Measurements from ENCODE around the gene RAB37. TPM values are rescaled to one million over a fixed set of nuclear protein-coding genes. Genes with fewer than 3 reads are reported as not detected.
A peak's percentile ranks its signal among the peaks of the same experiment; 100 is the strongest.

The RAB37 gene
- total and polyA plus RNA-seq, 2 donors (not counting 1 experiment from before 2014, with no cell fraction given) = 67.6 to 76.8 TPM

- DNase-seq = no peak
- no peak overlapping the region for H3K4me2 ChIP-seq (replicated peaks; ENCODE audit: low read depth, low read length, poor library complexity, severe bottlenecking)
- Mint-ChIP-seq H3K27me3 (peaks cover 16% of the 10 kb centered on the region), H3K4me3 (no peak overlapping the region), H3K9me3 (ENCODE audit: insufficient read depth) (no peaks in the 10 kb centered on the region), H3K4me1 (peaks cover 30% of the 10 kb centered on the region), H3K27ac (no peak overlapping the region)
- no peak overlapping the region for H3K27ac ChIP-seq (ENCODE audit: low read length in 2 of 2)
- no peak overlapping the region for H2AFZ ChIP-seq (ENCODE audit: insufficient read depth, low read depth, low read length, poor library complexity, severe bottlenecking)
- WGBS (ENCODE audit: insufficient coverage) = no CpG with 5 or more reads among the region's 3 CpGs
- H3K27me3 ChIP-seq (replicated peaks in 1 of 4; ENCODE audit: control extremely low read depth in 1 of 4, control insufficient read depth in 3 of 4, insufficient read depth in 4 of 4, low read length in 3 of 4) = peaks cover 0 to 4% (median 2%) of the 10 kb centered on the region in 4 experiments
- ATAC-seq (ENCODE audit: low read depth) = no peak
- H3K79me2 ChIP-seq (ENCODE audit: control insufficient read depth, insufficient read depth, low read length) = no peaks in the 10 kb centered on the region
- no peaks in the 10 kb centered on the region for H4K20me1 ChIP-seq (ENCODE audit: control insufficient read depth, insufficient read depth, low read length, poor library complexity, severe bottlenecking)
- ChIA-PET POLR2A (interaction anchor here (0.7 kb wide), 1 partner anchor 343 kb away, joined by 4 read pairs; no protein-coding TSS in a partner anchor), CTCF (interaction anchor here (1.9 to 4.1 kb wide), 2 partner anchors 49 to 83 kb away, joined by 6 to 25 read pairs; partner anchors contain the start of gene RAB37)
- no peak overlapping the region for H3K4me3 ChIP-seq (ENCODE audit: control extremely low read depth in 1 of 5, extremely low read depth in 1 of 5, insufficient read depth in 1 of 5, low read depth in 2 of 5, low read length in 4 of 5)
- H3K36me3 ChIP-seq (replicated peaks in 1 of 2; ENCODE audit: control extremely low read depth in 1 of 2, control insufficient read depth in 1 of 2, extremely low read depth in 1 of 2, insufficient read depth in 2 of 2, low read length in 1 of 2) = no peaks in the 10 kb centered on the region
- no peak overlapping the region for H3K9ac ChIP-seq (ENCODE audit: low read length)
- no peaks in the 10 kb centered on the region for H3K9me3 ChIP-seq (ENCODE audit: control extremely low read depth in 1 of 3, control insufficient read depth in 2 of 3, insufficient read depth in 1 of 3, low read length in 2 of 3)
- intact Hi-C loops (cut with micrococcal nuclease) = loop anchor here (2.0 kb wide), 1 partner anchor 49 kb away; the partner anchor contains the start of gene RAB37
- no peak for TF ChIP-seq EZH2 (IDR thresholded peaks at IDR 0.05; ENCODE audit: borderline replicate concordance, insufficient read depth, low read depth, low read length, poor library complexity, severe bottlenecking)
- peaks cover 22 to 23% of the 10 kb centered on the region in 2 donors for H3K4me1 ChIP-seq (ENCODE audit: control insufficient read depth in 2 of 2, insufficient read depth in 2 of 2, low read length in 2 of 2)
Observed at GRCh38 chr17:74687886-74688285, 49.2 kb upstream of the RAB37 start.

DNA sequence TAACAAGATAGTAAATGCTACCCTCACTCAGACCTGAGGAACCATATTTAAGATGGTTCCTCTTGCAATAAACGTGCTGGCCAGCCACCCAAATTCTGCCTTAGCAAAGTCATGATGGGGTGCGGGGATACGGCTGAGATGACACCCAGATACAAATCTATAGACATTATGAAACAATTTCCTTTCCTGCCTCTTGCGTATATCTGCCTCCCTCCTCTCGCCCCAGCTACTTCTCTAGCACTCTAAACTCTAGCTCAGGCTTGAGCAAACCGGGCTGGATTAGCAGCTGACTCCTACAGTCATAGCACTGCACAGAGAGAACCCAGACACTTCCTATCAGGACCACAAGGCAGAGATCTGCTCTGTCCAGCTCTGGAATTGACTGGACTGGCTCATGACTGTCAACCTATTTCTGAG is 46.6 kb upstream of the RAB37 start:
- POLR2A ChIA-PET = no interaction called here
- CTCF ChIA-PET = interaction anchor here (2.1 to 4.1 kb wide), 2 partner anchors 33 to 47 kb away, joined by 8 to 25 read pairs; partner anchors contain the start of gene RAB37
- no peak overlapping the region for H3K27ac ChIP-seq (ENCODE audit: low read length in 2 of 2)
- intact Hi-C loops (cut with micrococcal nuclease) = no loop called here
- no peak overlapping the region for H2AFZ ChIP-seq (ENCODE audit: insufficient read depth, low read depth, low read length, poor library complexity, severe bottlenecking)
- no peak for DNase-seq
- H3K4me3 Mint-ChIP-seq = no peak overlapping the region
- H3K4me3 ChIP-seq (ENCODE audit: control extremely low read depth in 1 of 5, extremely low read depth in 1 of 5, insufficient read depth in 1 of 5, low read depth in 2 of 5, low read length in 4 of 5) = no peak overlapping the region
- no peaks in the 10 kb centered on the region for H4K20me1 ChIP-seq (ENCODE audit: control insufficient read depth, insufficient read depth, low read length, poor library complexity, severe bottlenecking)
- ATAC-seq (ENCODE audit: low read depth) = no peak
- no peaks in the 10 kb centered on the region for H3K79me2 ChIP-seq (ENCODE audit: control insufficient read depth, insufficient read depth, low read length)
- peaks cover 30% of the 10 kb centered on the region for H3K4me1 Mint-ChIP-seq
- peaks cover 22 to 23% of the 10 kb centered on the region in 2 donors for H3K4me1 ChIP-seq (ENCODE audit: control insufficient read depth in 2 of 2, insufficient read depth in 2 of 2, low read length in 2 of 2)
- H3K27me3 Mint-ChIP-seq = peaks cover 19% of the 10 kb centered on the region
- H3K9me3 ChIP-seq (ENCODE audit: control extremely low read depth in 1 of 3, control insufficient read depth in 2 of 3, insufficient read depth in 1 of 3, low read length in 2 of 3) = peaks cover 0 to 7% (median 0%) of the 10 kb centered on the region in 3 donors
- peaks cover 0 to 14% (median 4%) of the 10 kb centered on the region in 4 experiments for H3K27me3 ChIP-seq (replicated peaks in 1 of 4; ENCODE audit: control extremely low read depth in 1 of 4, control insufficient read depth in 3 of 4, insufficient read depth in 4 of 4, low read length in 3 of 4)
- H3K27ac Mint-ChIP-seq = peak overlapping the region; percentile 37
- no peak for TF ChIP-seq EZH2 (IDR thresholded peaks at IDR 0.05; ENCODE audit: borderline replicate concordance, insufficient read depth, low read depth, low read length, poor library complexity, severe bottlenecking)
- TF ChIP-seq, protein P1, sequence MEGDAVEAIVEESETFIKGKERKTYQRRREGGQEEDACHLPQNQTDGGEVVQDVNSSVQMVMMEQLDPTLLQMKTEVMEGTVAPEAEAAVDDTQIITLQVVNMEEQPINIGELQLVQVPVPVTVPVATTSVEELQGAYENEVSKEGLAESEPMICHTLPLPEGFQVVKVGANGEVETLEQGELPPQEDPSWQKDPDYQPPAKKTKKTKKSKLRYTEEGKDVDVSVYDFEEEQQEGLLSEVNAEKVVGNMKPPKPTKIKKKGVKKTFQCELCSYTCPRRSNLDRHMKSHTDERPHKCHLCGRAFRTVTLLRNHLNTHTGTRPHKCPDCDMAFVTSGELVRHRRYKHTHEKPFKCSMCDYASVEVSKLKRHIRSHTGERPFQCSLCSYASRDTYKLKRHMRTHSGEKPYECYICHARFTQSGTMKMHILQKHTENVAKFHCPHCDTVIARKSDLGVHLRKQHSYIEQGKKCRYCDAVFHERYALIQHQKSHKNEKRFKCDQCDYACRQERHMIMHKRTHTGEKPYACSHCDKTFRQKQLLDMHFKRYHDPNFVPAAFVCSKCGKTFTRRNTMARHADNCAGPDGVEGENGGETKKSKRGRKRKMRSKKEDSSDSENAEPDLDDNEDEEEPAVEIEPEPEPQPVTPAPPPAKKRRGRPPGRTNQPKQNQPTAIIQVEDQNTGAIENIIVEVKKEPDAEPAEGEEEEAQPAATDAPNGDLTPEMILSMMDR (IDR thresholded peaks at IDR 0.05) = no peak
- H3K36me3 ChIP-seq (replicated peaks in 1 of 2; ENCODE audit: control extremely low read depth in 1 of 2, control insufficient read depth in 1 of 2, extremely low read depth in 1 of 2, insufficient read depth in 2 of 2, low read length in 1 of 2) = no peaks in the 10 kb centered on the region
- H3K4me2 ChIP-seq (replicated peaks; ENCODE audit: low read depth, low read length, poor library complexity, severe bottlenecking) = no peak overlapping the region
- H3K9ac ChIP-seq (ENCODE audit: low read length) = no peak overlapping the region
- H3K9me3 Mint-ChIP-seq (ENCODE audit: insufficient read depth) = no peaks in the 10 kb centered on the region
- WGBS (ENCODE audit: insufficient coverage) = 50% methylated on average over 6 of the region's 6 CpGs
